ENCODE measurements around the gene EHF.

GRCh38 chr11:34633990-34634693 lies 13.2 kb downstream of the EHF start:
- TF ChIP-seq CTCF (IDR thresholded peaks at IDR 0.05) (no peak), FOXM1 (IDR thresholded peaks at IDR 0.05; ENCODE audit: low read depth) (no peak), GABPA (IDR thresholded peaks at IDR 0.05; ENCODE audit: low read depth) (no peak)

Data from SK-N-SH (cell line).